GM19455 (cell line): ENCODE results near the gene COL4A4.

Experiments used
- ATAC-seq: cut with Tn5 transposase; IDR thresholded peaks from one replicate; pipeline ENCODE4 v1.9.1; 2021; ENCODE audit not compliant: unreplicated experiment

The COL4A4 gene

DNA sequence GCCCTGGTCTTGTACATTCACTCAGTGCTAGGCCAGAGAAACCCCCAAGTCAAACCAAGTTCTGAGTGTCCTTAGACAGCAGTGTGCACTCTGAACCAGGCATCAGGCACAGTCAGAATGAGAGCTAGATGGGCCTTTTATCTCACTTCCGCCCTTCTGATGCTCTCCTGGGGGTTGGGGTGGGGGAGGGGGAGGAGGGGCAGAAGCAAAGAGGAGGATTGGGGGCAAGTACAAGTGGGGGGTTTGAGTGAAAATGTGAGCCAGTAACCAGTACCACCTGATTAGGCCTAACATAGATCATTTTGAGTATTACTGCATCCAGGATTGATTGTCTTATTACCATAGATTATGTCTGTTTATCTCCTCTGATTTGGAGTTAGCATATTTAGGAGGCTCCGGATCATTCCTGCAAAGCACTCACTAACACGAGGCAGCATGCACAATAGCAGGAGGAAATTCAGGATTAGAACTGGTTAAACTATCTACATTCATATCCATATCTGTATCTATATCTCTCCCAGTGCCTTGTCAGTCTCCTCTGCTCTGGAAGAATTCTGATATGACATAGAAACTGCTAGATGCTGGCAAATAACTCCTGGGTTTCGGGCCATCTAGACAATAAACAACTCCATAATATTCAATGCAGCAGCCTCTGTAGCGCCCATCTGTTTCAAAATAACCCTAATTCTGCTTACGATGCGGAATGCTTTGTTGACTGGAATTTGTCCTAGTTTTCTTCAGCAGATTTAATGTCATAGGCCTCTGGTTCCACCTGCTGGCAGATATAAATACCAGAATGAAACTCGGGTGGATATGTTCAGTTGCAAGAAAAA lies 179.0 kb downstream of the COL4A4 start:
- ATAC-seq = peak; percentile 92

DNA sequence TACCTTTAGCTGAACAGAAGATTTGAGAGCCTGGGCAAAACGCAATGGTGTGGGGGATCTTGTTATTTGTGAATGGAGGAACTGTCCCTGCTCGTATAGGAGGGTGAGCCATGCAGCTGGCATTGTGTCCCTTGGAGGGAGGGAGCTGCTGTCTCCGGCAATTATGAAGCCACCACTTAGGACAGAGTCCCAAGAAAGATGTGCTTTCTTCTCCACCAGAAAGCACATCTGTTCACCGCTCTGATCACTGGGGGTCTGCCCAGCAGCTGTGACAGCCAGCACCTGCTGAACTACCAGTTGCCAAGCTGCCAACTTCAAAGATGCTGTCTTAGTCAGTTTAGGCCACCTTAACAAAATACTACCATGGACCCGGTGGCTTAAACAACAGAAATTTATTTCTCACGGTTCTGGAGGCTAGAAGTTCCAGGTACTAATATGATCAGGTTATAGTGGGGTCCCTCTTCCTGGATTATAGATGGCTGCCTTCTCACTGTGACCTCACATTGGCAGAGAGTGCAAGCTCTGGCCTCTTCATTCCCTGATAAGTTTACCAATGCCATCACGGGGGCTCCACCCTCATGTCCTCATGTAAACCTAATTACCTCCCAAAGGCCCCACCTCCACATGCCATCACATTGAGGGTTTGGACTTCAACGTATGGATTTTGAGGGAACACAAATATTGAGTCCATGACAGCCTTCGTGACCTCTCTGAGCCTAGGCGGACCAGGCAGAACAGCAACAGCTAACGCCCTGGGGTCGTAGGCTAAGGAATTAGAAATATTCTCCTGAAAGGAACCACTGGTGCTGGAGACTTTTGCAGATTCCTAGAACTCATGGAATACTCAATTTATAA lies 179.9 kb downstream of the COL4A4 start:
- peak; percentile 15 for ATAC-seq

DNA sequence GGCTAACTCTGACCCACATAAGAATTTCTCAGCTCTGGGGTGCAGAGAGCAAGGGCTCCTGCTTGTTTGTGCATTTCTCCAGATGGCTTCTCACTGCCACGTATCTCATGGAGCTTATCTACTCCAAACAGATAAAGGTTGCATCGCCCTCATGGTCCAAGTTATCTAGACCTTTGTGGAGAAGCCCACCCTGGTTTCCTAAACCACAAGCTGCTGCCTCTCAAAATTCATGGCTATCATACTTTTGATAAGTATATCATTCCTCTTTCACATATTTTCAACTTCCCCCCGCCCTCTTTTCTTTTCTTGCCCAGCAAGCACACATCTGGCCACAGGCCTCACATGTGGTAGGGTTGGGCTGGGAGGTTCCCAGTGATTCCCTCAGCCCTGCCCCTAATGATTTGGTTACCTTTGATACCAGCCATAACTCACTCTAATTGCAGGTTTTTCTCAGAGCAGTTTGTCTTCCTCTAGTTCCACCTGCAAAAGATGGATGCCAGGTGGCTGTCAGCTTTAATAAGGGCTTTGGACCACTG lies 182.1 kb downstream of the COL4A4 start:
- no peak for ATAC-seq

DNA sequence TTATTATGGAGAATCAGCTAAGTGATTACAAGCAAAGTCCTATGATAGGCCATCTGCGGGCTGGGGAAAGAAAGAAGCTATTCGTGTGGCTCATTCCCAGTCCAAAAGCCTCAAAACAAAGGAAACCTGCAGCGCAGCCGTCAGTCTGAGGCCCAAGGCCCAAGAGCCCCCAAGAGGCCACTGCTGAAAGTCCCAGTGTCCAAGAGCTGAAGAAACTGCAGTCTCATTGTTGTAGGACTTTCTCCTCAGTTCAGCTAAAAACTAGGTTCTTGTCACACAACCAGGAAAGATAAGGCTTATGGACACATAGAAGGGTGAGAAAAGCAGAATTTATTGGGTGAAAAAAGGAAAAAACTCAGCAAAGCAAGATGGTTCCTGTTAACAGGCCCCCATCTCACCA lies 185.0 kb downstream of the COL4A4 start:
- no peak for ATAC-seq

DNA sequence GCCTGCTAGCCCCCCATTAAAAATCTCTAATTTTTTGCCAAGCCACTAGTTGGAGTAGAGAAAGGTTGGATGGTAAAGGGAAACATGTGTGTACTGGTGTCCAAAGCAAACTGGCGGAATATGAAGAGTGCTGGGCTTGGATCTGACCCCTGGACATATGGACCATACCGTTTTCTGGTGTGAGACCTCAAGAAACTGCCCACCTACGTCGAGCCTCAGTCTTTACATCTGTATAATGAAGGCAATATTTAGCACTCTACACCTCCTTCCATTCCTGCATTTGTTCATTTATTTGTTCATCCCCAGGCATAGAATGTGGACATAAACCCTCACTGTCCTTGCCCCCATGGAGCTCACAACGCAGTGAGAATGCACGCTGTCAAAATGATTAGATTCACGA lies 185.7 kb downstream of the COL4A4 start:
- ATAC-seq = no peak

DNA sequence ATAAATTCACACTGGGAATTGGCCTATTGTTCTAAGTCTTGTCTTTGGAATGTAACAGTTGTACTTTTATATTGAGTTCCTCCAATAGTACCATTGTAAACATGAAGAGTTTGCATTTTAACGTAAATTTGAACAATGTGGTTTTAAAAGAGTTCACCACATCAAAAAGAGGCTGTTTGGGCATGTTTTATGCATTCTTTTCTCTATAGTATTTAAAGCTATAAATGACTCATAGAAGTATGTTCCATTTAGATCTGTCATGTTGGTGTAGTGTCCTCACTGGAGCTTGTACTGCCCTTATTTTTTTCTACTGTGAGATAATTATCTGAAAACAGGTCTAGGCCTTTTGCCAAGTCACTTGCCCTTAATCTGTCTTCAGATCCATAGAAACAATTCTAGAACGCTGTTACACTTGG lies 186.2 kb downstream of the COL4A4 start:
- ATAC-seq = no peak

DNA sequence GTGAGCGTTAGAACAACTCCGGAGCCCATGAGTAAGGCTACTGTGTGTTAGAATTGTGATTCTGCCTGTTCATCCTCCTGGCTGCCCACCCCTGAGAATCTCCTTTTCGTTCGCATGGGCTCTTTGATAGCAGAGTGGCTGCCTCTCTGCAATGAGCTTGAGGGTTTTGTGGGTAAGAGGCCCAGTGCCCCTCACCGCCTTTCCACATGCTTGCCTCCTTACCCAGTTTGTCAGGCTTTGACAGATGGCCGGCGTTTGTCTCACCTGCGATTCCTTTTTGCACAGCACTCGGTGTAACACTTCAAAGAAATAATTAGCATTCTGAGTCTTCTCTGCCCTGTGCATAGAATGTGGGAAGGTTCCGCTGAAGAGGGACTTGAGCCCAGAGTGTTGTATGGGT lies 190.2 kb downstream of the COL4A4 start:
- no peak for ATAC-seq

DNA sequence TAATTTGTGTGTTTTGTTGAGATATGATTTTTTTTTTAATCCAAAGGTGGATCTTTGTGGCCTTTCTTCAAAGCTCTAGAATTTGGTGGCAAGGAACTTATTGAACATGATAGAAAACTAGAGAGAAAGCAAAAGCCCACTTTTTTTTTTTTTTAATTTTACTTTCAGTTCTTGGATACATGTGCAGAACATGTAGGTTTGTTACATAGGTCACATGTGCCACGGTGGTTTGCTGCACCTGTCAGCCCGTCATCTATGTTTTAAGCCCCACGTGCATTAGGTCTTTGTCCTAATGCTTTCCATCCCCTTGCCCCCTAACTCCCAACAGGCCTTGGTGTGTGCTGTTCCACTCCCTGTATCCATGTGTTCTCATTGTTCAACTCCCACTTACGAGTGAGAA lies 192.2 kb downstream of the COL4A4 start:
- ATAC-seq = no peak

DNA sequence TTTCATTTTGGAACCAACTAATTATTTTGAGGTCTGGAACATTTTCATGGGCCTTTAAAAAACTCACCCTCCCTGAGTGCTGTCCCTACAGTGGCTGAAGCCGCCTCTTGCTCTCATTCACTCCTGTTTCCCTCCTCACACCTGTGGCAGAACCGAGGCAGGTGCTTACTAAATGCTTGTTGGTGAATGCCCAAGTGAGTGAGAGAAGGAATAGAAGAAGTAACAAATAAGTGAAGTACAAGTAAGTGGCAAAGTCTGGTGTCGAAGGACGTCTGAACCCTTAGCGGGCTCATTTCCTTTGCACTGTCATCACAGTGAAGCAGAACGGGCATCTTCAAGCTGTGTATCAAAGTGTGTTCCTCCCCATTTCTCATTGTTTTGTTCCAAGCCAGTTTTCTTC lies 192.9 kb downstream of the COL4A4 start:
- peak; percentile 52 for ATAC-seq

DNA sequence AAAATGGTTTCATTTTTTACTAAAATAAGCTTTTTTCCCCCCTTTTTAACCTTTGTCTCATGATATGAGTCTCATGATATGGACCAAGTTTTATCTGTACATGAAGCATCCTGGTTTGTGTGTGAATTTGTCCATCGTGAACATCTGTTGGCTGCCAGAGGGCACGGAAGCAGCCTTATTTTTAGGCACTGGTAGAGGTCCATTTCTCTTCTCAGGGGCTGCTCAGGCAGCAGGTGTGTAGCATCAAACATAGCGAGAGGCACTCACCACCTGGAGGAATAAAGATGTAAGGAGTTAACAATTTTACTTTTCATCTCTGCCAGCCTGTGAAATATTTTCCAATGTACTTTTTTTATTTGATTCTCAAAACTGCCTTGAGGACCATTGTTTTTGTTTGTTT lies 193.6 kb downstream of the COL4A4 start:
- peak; percentile 66 for ATAC-seq

DNA sequence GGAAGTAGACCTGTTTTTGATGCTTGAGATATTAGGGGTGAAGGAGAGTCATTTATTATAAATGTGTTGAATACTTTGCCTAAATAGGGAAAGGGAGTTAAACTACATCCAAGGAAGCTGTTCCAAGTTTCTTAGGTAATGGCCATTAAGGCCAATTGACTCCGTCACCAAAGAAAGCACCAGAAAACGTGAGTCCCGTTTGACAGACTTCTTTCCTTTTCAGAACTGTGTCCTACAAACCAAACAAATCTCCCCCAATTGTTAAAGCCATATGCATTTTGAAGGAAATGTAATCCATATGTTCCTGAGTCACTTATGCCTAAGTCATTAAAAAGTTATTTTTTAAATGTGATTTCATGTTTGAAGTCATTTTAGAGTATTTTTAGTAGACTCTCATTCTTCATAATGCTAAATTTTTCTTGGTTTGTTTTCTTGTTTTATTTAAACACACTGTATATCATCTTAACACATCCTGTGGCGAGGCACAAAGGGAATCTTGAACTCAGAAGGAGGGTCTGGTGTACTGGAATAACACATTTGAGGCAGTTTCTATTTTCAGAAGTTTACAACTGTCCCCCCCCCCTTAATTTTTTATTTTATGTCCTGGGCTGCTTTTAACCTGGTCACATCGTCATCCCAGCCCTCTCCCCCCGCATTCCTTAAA lies 194.5 kb downstream of the COL4A4 start:
- ATAC-seq = no peak

DNA sequence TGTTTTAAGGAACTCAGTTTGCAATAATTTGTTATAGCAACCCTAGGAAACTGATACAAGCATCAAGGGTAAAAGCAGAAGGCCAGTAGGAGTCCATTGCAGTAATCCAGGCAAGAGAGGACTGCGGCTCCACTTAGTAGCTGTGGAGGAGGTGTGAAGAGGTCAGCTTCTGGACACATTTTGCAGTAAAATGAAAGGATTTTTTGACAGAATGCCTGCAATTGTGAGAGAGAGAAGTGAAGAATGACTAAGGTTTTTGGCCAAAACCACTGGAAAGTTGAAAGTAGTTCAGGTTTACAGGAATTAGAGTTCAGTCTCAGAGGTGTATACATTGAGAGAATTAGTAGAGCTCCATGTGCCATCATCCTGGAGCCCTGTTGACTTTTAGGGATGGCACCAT lies 198.6 kb downstream of the COL4A4 start:
- no peak for ATAC-seq

DNA sequence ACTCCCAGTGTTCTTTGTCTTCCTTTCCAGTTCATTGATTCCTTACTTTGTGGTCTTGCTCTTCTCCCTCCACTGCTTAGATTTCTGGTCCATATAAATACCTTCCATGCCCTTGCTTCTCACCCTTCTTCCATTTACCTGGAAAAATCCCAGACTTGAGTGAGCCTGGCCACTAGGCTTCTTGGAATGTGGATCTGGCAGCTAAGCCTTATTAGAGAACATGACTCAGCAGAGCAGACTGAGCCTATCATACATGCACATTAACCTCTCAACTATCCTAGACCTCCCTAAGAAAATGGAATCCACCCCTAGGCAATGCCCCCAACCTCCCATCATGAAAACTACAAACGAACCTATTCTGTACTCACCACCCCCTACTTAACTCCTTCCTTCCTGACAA lies 200.5 kb downstream of the COL4A4 start:
- ATAC-seq = no peak

DNA sequence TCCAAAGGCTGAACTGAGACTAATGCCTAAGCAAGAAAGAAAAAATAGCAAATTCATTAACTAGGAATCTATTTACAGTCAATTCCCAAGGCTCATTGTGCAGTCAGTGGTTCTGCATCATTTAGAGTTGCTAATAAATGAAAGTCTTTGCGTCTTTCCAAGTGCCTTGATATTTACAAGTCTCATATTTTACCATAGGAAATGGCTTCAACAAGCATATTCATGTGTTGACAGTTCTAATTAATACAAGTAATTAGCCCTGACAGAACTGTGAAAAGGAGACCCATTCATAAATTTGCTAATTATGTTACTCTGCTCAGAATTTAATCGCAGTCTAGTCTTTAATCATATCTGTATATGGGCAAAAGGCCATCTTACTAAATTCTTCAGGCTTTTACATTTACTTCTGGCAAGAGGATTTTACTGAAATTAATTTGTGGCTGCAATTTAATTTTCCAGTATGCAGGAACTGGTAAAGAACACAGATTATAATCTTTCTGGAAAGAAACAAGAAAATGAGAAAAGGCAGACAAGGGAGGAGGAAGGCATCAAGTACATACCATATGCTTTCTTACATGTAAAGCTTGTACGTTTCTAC lies 201.7 kb downstream of the COL4A4 start:
- ATAC-seq = no peak

DNA sequence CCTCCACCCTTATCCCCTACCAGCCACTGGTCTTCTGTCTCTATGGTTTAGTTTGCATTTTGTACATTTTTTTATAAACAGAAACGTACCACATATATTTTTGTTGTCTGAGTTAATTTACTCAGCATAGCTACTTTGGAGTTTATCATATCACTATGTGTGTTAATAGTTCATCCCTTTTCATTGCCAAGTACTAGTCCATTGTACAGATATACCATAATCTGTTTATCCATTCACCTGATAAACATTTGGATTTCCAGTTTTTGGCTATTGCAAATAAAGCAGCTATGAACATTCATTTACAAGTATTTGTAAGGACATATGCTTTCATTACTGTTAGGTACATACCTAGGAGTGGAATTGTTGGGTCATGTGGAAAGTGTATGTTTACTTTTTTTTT lies 204.6 kb downstream of the COL4A4 start:
- ATAC-seq = no peak

DNA sequence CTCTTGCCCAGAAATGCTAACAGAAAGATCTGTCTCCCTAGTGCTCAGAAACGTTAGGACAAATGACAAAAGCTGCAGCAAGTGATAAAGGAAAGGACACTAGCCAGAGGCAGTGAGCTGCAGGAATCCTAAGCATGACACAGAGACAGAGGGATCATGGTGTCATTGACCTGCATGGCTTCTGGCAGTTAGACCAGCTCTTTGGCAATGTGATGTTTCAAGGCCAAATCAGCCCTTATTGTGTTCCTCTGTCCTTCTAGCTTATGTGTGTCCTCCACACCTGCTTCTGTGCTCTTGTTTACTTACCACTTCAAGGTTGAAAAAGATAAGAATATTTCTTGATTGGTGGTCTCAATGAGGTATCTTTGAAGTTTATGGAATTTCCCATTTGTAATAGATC lies 207.3 kb downstream of the COL4A4 start:
- ATAC-seq = no peak

DNA sequence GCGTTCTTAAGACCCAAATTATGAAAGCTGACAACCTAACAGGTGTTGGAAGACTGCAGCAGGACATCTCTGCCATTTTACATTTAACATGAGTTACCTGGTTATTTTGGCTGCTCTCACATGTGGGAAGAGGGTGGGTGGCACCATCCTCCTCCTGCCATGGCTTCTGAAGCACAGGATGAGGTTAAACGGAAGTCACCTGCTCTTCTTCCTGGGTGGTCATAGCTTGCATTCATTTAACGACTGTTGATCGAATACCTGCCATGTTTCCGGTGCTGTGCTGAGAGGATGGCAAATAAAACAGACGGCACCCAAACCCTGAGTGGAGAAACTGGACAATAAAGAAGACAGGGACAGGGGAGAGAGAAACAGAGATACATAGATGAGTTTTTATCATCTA lies 210.2 kb downstream of the COL4A4 start:
- ATAC-seq = no peak

DNA sequence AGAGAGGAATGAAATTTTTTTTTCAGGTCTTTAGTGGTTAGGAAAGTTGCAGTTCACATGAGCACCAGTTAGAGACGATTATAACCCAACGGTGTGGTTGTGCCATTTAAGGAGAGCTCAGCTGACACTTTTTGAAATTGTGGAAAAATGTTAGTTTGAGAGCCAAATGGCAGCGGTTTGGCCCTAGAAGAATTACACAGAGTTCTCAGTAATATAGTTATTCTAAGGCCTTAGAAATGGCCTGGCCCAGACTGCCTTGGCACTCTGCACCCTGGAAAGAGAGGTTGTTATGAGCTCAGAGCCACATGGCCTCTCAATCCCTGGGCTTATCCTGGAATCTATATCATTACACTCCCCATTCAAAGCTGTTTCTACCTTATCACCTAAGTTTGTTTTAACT lies 210.8 kb downstream of the COL4A4 start:
- no peak for ATAC-seq
